Measurements from ENCODE around the gene DNAJA1. TPM values are rescaled to one million over a fixed set of nuclear protein-coding genes. Genes with fewer than 3 reads are reported as not detected.

DNAJA1 gene
- total and polyA plus RNA-seq, 9 donors, result 62.6 to 159 (median 112) TPM

DNA sequence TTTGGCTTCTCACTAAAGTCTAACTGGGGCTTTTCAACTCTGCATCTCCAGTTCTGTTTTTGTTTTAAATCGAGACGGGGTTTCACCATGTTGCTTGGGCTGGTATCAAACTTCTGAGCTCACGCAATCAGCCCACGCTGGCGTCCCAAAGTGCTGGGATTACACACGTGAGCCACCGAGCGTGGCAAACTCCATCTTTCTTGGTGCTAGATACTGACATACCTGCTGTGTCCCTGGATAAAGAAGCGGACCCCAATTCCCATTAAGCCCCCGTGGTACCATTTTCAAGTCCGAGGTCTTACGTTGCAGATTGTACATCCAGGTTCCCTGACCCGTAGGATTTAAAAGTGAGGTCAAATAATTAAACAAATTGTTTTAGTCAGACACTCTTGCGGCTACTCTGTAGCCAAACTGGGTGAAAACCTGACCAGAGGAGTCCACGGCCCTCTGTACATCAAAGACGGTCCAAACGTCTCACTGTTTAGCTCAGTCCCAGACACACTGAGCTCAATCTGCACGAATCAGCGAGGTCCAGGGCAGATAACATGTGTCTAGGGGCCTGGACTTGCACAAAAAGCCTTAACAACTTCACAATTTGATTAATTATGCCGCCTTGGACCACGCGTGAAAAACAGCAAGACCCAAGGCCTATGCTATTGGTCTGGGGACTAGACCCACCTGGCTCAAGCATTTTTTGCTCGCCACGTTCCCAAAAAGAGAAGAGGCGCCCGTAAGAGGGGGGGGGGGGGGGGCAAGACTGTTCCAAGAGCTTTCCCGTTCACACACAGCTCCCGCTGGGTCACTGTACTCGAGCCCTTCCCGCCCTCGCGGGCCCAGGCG, 727 bp upstream of the DNAJA1 start:
- H3K4me1 ChIP-seq (ENCODE audit: insufficient read depth), result peaks cover 5% of the 10 kb centered on the region
- TF ChIP-seq, protein P1, sequence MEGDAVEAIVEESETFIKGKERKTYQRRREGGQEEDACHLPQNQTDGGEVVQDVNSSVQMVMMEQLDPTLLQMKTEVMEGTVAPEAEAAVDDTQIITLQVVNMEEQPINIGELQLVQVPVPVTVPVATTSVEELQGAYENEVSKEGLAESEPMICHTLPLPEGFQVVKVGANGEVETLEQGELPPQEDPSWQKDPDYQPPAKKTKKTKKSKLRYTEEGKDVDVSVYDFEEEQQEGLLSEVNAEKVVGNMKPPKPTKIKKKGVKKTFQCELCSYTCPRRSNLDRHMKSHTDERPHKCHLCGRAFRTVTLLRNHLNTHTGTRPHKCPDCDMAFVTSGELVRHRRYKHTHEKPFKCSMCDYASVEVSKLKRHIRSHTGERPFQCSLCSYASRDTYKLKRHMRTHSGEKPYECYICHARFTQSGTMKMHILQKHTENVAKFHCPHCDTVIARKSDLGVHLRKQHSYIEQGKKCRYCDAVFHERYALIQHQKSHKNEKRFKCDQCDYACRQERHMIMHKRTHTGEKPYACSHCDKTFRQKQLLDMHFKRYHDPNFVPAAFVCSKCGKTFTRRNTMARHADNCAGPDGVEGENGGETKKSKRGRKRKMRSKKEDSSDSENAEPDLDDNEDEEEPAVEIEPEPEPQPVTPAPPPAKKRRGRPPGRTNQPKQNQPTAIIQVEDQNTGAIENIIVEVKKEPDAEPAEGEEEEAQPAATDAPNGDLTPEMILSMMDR (IDR thresholded peaks at IDR 0.05), result no peak
- no peak for TF ChIP-seq POLR2A (IDR thresholded peaks at IDR 0.05)
- no peak for TF ChIP-seq EP300 (IDR thresholded peaks at IDR 0.05)

DNA sequence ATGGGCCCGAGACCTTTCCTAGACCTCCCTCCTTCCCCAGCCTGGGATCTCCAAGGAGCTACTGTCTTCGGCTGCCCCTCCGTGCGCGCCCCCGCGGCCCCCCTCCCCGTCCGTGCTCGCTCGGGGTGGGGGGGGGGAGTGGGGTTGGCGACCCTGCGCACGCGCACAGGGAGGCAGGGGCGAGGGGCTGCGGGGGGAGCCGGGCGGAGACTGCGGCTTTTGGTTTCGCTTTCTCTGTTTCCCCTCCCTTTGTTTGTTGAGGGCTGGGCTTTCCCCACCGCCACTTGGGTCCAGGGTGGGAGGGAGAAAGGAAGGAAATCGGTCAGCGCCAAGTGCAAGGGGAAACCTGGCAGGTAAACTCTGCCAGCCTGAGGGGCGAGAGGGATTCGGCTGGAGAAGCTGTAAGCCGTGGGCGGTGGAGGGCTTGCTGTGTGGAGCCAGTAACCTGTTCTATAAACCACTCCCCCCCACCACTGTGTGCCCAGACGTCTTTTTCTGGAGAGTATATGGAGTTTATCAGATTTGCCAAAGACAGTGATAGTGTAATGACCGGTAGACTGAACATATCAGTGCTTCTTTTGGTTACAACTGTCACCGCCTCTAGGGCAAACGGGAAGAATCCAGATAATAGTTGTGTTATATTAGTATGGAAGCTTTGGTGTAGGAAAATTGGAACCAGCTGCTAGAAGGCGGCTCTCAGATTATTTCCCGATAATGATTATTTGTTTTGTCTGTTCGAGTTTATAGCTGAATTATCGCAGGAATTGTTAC, 684 bp downstream of the DNAJA1 start:
- Histone ChIP-seq H3K9me3 (no peaks in the 10 kb centered on the region), H3K27ac (peak overlapping the region; percentile 99), H3K36me3 (no peaks in the 10 kb centered on the region), H3K4me3 (peak overlapping the region; percentile 89), H3K27me3 (no peaks in the 10 kb centered on the region), H3K4me1 (ENCODE audit: insufficient read depth) (peaks cover 5% of the 10 kb centered on the region)
- peak; percentile 58 to 79 (median 77) for DNase-seq
- WGBS, 3 donors, result 1% methylated on average over 22 to 36 of the region's 36 CpGs
- TF ChIP-seq, protein P1 (IDR thresholded peaks at IDR 0.05), result peak in 1 of 3 donors; percentile 3
- no peak for TF ChIP-seq EP300 (IDR thresholded peaks at IDR 0.05)
- TF ChIP-seq POLR2A (IDR thresholded peaks at IDR 0.05), result no peak
- intact Hi-C loops (cut with DNase I), result loop anchor here in 1 of 4 donors (2.0 to 10.0 kb wide), 2 partner anchors 25 to 471 kb away; partner anchors contain the start of genes APTX, SMIM27 and TOPORS

More for the DNA sequence above, 727 bp upstream of the DNAJA1 start:
- intact Hi-C loops (cut with DNase I), result loop anchor here in 1 of 4 donors (2.0 to 10.0 kb wide), 2 partner anchors 24 to 470 kb away; partner anchors contain the start of genes APTX, SMIM27 and TOPORS
- Histone ChIP-seq H3K36me3 (no peaks in the 10 kb centered on the region), H3K27ac (peak overlapping the region; percentile 99), H3K27me3 (no peaks in the 10 kb centered on the region), H3K9me3 (no peaks in the 10 kb centered on the region), H3K4me3 (peak overlapping the region; percentile 89)
- DNase-seq, result peak in 2 of 5 donors; percentile 26 to 48
- WGBS, 3 donors, result 5 to 16% (median 7%) methylated on average over 33 of the region's 33 CpGs

DNA sequence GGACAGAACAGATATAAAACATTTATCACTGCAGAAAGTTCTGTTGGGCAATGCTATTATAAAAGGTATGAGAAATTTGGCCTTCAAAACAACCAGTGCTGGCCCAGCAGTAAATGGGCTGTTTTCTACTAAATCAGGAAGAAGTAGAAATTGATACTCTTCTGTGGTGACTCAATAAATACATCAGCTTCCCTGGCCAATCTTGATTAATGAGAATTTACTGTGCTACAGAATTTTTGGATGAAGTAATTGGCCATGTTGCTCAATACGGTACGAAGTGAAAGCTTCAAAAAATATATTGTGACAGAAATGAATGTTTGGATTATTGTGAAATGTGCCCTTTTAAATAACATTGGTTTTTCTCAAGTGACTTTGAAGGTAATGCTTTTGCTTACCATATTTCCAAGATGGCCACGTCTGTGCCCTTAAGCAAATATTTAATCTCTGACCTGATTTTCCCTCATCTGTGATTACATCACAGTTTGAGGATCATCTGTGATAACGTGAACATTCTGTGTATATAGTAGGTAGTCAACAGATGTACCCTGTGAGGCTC, 4.2 kb downstream of the DNAJA1 start:
- Histone ChIP-seq H3K27ac (no peak overlapping the region), H3K27me3 (no peaks in the 10 kb centered on the region), H3K36me3 (no peaks in the 10 kb centered on the region), H3K4me3 (no peak overlapping the region), H3K4me1 (ENCODE audit: insufficient read depth) (peaks cover 3% of the 10 kb centered on the region), H3K9me3 (no peaks in the 10 kb centered on the region)
- no peak for DNase-seq
- TF ChIP-seq POLR2A (IDR thresholded peaks at IDR 0.05), result no peak
- 20 to 26% (median 25%) methylated on average over 4 of the region's 4 CpGs for WGBS, 3 donors
- intact Hi-C loops (cut with DNase I), result loop anchor here in 1 of 4 donors (10.0 kb wide), 1 partner anchor 475 kb away; the partner anchor contains the start of genes SMIM27 and TOPORS

DNA sequence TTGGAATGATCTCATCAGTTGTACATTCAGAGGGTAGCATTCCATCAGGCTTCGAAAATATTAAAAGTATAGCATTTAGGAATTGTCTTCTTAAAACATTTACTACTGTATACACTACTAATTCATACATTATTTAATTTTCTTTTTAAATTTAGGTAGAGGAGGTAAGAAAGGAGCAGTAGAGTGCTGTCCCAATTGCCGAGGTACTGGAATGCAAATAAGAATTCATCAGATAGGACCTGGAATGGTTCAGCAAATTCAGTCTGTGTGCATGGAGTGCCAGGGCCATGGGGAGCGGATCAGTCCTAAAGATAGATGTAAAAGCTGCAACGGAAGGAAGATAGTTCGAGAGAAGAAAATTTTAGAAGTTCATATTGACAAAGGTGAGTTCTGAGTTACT, 5.2 kb downstream of the DNAJA1 start:
- DNase-seq, result no peak
- Histone ChIP-seq H3K4me3 (no peak overlapping the region), H3K36me3 (no peaks in the 10 kb centered on the region), H3K9me3 (no peaks in the 10 kb centered on the region), H3K27ac (no peak overlapping the region), H3K4me1 (ENCODE audit: insufficient read depth) (peaks cover 3% of the 10 kb centered on the region), H3K27me3 (no peaks in the 10 kb centered on the region)
- WGBS, 3 donors, result 74 to 86% (median 76%) methylated on average over 5 of the region's 5 CpGs
- no peak for TF ChIP-seq POLR2A (IDR thresholded peaks at IDR 0.05)
- TF ChIP-seq, protein P1 (IDR thresholded peaks at IDR 0.05), result no peak
- TF ChIP-seq EP300 (IDR thresholded peaks at IDR 0.05), result no peak
- intact Hi-C loops (cut with DNase I), result no loop called here
